Thyroid gland (tissue), 4 donors: Measurements from ENCODE around the gene ANKRD1. TPM values are rescaled to one million over a fixed set of nuclear protein-coding genes. Genes with fewer than 3 reads are reported as not detected.

ENCODE experiments used
- DNase-seq, 2 donors: peaks; one replicate each; pipeline ENCODE4 v3.0.0-alpha.2; 2019
- H3K27ac ChIP-seq, 3 donors: fragments of 200-600 bp; sonication (generic); 1 replicate in 2 of 3; 2 replicates in 1 of 3; pipeline ENCODE4 v1.5.1; 2016 to 2019; ENCODE audit warnings: mild to moderate bottlenecking in 1 of 3, moderate library complexity in 1 of 3
- H3K27me3 ChIP-seq: fragments of 200-600 bp; sonication (generic); one replicate; pipeline ENCODE4 v1.5.1; 2019
- H3K36me3 ChIP-seq, 2 donors: fragments of 200-600 bp; sonication (generic); one replicate each; pipeline ENCODE4 v1.5.1; 2016 to 2019
- H3K4me1 ChIP-seq, 2 donors: fragments of 200-600 bp; sonication (generic); one replicate each; pipeline ENCODE4 v1.5.1; 2017 to 2019
- H3K4me3 ChIP-seq, 3 donors: fragments of 200-600 bp; sonication (generic); replicated peaks in 1 of 3; 1 replicate in 2 of 3; 2 replicates in 1 of 3; pipeline ENCODE4 v1.5.1; 2016; ENCODE audit warnings: mild to moderate bottlenecking in 1 of 3
- H3K9me3 ChIP-seq: fragments of 200-600 bp; sonication (generic); one replicate; pipeline ENCODE4 v1.5.1; 2017
- POLR2A ChIP-seq, 2 donors: fragments of 450-650 bp; IDR thresholded peaks; one replicate each; pipeline ENCODE4 v1.6.1; 2017; ENCODE audit warnings: antibody characterized with exemption in 2 of 2, mild to moderate bottlenecking in 2 of 2, moderate library complexity in 1 of 2
- WGBS, 2 donors: methylation state at CpG; one replicate each; pipeline ENCODE4 v1.1.5; 2017; 5-methylcytosine and 5-hydroxymethylcytosine counted together
- intact Hi-C: fragments of 100-400 bp; cut with DNase I; formaldehyde crosslinking; loops from one replicate; pipeline ENCODE4 v1.15.1; 2023
- total RNA-seq, 4 donors: library from RNA; depleted of rRNA; stranded (reverse); fragments of >200 nt; gene quantifications; one replicate each; pipeline ENCODE4 v1.2.3, GENCODE V29; 2016
- TF ChIP-seq, protein P1 (sequence below), 6 experiments: fragments of 200-600 bp in 3 of 6; fragments of 450-650 bp in 3 of 6; sonication (generic) in 3 of 6; IDR thresholded peaks; one replicate each; pipeline ENCODE4 v1.5.1; 2016 to 2019; ENCODE audit warnings: antibody characterized with exemption in 6 of 6, mild to moderate bottlenecking in 2 of 6, inconsistent platforms in 1 of 6, moderate library complexity in 1 of 6

The ANKRD1 gene
- total RNA-seq, 4 donors from 2014 or later: 0.94 TPM; not detected in 3

DNA sequence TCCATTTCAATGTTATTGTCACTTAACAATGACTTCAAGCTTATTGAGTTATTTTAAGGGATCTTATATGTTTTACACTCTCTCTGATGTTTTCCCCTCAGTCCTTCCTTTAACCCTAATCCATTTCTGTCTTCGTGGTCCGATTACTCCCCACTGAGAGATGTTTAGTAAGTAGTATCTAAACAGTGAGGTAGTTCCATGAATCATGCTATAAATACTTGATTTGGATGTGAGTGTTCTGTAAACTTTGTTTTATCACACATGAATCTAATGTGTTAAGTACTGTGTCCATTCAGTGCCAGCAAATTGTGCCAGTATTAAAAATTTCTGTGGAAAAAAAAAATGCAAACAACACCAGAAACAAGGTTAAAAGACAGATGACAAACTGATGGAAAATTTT, 30.5 kb downstream of the ANKRD1 start:
- no peak overlapping the region for H3K27ac ChIP-seq
- intact Hi-C loops: no loop called here
- 90 to 95% methylated on average over 2 of the region's 2 CpGs for WGBS, 2 donors
- no peaks in the 10 kb centered on the region for H3K27me3 ChIP-seq
- no peaks in the 10 kb centered on the region for H3K9me3 ChIP-seq
- H3K36me3 ChIP-seq: peaks cover 27 to 31% of the 10 kb centered on the region in 2 donors
- TF ChIP-seq, protein P1, sequence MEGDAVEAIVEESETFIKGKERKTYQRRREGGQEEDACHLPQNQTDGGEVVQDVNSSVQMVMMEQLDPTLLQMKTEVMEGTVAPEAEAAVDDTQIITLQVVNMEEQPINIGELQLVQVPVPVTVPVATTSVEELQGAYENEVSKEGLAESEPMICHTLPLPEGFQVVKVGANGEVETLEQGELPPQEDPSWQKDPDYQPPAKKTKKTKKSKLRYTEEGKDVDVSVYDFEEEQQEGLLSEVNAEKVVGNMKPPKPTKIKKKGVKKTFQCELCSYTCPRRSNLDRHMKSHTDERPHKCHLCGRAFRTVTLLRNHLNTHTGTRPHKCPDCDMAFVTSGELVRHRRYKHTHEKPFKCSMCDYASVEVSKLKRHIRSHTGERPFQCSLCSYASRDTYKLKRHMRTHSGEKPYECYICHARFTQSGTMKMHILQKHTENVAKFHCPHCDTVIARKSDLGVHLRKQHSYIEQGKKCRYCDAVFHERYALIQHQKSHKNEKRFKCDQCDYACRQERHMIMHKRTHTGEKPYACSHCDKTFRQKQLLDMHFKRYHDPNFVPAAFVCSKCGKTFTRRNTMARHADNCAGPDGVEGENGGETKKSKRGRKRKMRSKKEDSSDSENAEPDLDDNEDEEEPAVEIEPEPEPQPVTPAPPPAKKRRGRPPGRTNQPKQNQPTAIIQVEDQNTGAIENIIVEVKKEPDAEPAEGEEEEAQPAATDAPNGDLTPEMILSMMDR (IDR thresholded peaks at IDR 0.05): no peak
- no peak for TF ChIP-seq POLR2A (IDR thresholded peaks at IDR 0.05)
- H3K4me3 ChIP-seq: no peak overlapping the region
- H3K4me1 ChIP-seq: no peaks in the 10 kb centered on the region
- DNase-seq: no peak

DNA sequence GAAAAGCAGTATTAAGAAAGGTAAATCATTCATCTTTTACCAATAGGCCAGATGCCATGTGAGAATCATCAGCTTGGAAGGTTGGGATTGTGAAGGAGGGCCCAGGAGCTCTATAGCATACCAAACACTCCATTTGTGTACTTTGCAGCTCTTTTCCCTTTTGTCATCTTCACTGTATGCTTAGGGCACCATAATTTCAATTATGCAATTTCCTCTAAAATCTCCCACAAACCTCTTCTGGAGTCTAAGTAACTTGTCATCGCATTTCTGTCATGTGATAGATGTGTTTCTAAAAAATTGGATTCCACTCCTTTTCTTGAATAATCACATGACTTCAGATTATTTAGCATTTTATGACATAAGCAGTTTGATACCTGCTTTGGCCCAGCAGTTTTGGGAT, 31.3 kb downstream of the ANKRD1 start:
- no peak for DNase-seq
- Histone ChIP-seq H3K4me3 (no peak overlapping the region), H3K9me3 (no peaks in the 10 kb centered on the region), H3K27me3 (no peaks in the 10 kb centered on the region), H3K27ac (no peak overlapping the region), H3K36me3 (peaks cover 27 to 31% of the 10 kb centered on the region in 2 donors), H3K4me1 (no peaks in the 10 kb centered on the region)
- 90 to 95% methylated on average over 1 of the region's 1 CpG for WGBS, 2 donors
- intact Hi-C loops: no loop called here
- no peak for TF ChIP-seq POLR2A (IDR thresholded peaks at IDR 0.05)
- TF ChIP-seq, protein P1 (IDR thresholded peaks at IDR 0.05): no peak

GRCh38 chr10:90888387-90888786, 32.5 kb downstream of the ANKRD1 start:
- Histone ChIP-seq H3K27ac (no peak overlapping the region), H3K9me3 (no peaks in the 10 kb centered on the region), H3K4me1 (no peaks in the 10 kb centered on the region), H3K36me3 (peaks cover 22 to 31% of the 10 kb centered on the region in 2 donors), H3K27me3 (no peaks in the 10 kb centered on the region), H3K4me3 (no peak overlapping the region)
- 95 to 97% methylated on average over 6 of the region's 6 CpGs for WGBS, 2 donors
- no peak for DNase-seq
- intact Hi-C loops: no loop called here
- TF ChIP-seq POLR2A (IDR thresholded peaks at IDR 0.05): no peak
- TF ChIP-seq, protein P1 (IDR thresholded peaks at IDR 0.05): no peak

DNA sequence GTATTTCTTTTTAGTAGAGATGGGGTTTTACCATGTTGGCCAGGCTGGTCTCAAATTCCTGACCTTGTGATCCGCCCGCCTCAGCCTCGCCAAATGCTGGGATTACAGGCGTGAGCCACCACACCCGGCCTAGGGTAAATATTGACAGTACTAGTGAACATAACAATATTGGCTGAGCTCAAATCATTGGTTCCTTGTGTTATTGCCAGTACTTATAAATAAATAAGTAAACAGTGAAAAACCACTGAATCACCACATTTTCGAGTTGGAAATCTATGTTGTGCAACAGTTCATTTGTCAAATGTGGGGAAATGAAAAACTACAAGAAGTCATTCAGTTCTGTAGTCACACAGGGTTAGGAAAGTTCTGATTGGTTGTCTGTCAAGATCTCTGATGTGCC, 33.3 kb downstream of the ANKRD1 start:
- Histone ChIP-seq H3K4me1 (no peaks in the 10 kb centered on the region), H3K27me3 (no peaks in the 10 kb centered on the region), H3K9me3 (no peaks in the 10 kb centered on the region), H3K27ac (no peak overlapping the region), H3K4me3 (no peak overlapping the region), H3K36me3 (peaks cover 22 to 28% of the 10 kb centered on the region in 2 donors)
- DNase-seq: no peak
- 95% methylated on average over 6 of the region's 6 CpGs for WGBS, 2 donors
- no peak for TF ChIP-seq POLR2A (IDR thresholded peaks at IDR 0.05)
- TF ChIP-seq, protein P1 (IDR thresholded peaks at IDR 0.05): no peak
- intact Hi-C loops: no loop called here

- no peak overlapping the region for H3K4me3 ChIP-seq
- intact Hi-C loops: no loop called here
- H3K27me3 ChIP-seq: no peaks in the 10 kb centered on the region
- WGBS, 2 donors: 96 to 97% methylated on average over 1 of the region's 1 CpG
- TF ChIP-seq, protein P1 (IDR thresholded peaks at IDR 0.05): no peak
- no peak for TF ChIP-seq POLR2A (IDR thresholded peaks at IDR 0.05)
- H3K9me3 ChIP-seq: no peaks in the 10 kb centered on the region
- no peak overlapping the region for H3K27ac ChIP-seq
- no peaks in the 10 kb centered on the region for H3K4me1 ChIP-seq
- no peak for DNase-seq
- peaks cover 19 to 27% of the 10 kb centered on the region in 2 donors for H3K36me3 ChIP-seq
Measured at GRCh38 chr10:90885176-90885575, 35.7 kb downstream of the ANKRD1 start.
